Ishikawa (cell line): ENCODE results near the gene BRK1.

Experiments used
- CEBPB ChIP-seq: IDR thresholded peaks from 2 replicates; pipeline ENCODE4 v1.6.1; 2012
- CREB1 ChIP-seq: IDR thresholded peaks from 2 replicates; pipeline ENCODE4 v1.6.1; 2012; ENCODE audit warnings: low read depth
- EGR1 ChIP-seq: IDR thresholded peaks from 2 replicates; pipeline ENCODE4 v1.6.1; 2012
- EP300 ChIP-seq: IDR thresholded peaks from 2 replicates; pipeline ENCODE4 v1.6.1; 2012; ENCODE audit warnings: borderline replicate concordance
- FOXM1 ChIP-seq: IDR thresholded peaks from 2 replicates; pipeline ENCODE4 v1.6.1; 2012; ENCODE audit warnings: low read depth, borderline replicate concordance
- NFIC ChIP-seq: IDR thresholded peaks from 2 replicates; pipeline ENCODE4 v1.6.1; 2012
- RAD21 ChIP-seq: IDR thresholded peaks from 2 replicates; pipeline ENCODE4 v1.6.1; 2012; ENCODE audit warnings: low read depth
- REST ChIP-seq: IDR thresholded peaks from 2 replicates; pipeline ENCODE4 v1.6.1; 2012; ENCODE audit warnings: low read depth, mild to moderate bottlenecking
- TAF1 ChIP-seq: IDR thresholded peaks from 2 replicates; pipeline ENCODE4 v1.6.1; 2012; ENCODE audit warnings: low read depth, mild to moderate bottlenecking
- TCF12 ChIP-seq: IDR thresholded peaks from 2 replicates; pipeline ENCODE4 v1.6.1; 2012; ENCODE audit warnings: low read depth
- TEAD4 ChIP-seq: IDR thresholded peaks from 2 replicates; pipeline ENCODE4 v1.6.1; 2012
- USF1 ChIP-seq: IDR thresholded peaks from 2 replicates; pipeline ENCODE4 v1.6.1; 2012
- YY1 ChIP-seq: IDR thresholded peaks from 2 replicates; pipeline ENCODE4 v1.6.1; 2012; ENCODE audit warnings: low read depth
- ZBTB7A ChIP-seq: IDR thresholded peaks from 2 replicates; pipeline ENCODE4 v1.6.1; 2012; ENCODE audit warnings: low read depth
- TF ChIP-seq, protein P1 (sequence below): IDR thresholded peaks from 2 replicates; pipeline ENCODE4 v1.6.1; 2012

The BRK1 gene

DNA sequence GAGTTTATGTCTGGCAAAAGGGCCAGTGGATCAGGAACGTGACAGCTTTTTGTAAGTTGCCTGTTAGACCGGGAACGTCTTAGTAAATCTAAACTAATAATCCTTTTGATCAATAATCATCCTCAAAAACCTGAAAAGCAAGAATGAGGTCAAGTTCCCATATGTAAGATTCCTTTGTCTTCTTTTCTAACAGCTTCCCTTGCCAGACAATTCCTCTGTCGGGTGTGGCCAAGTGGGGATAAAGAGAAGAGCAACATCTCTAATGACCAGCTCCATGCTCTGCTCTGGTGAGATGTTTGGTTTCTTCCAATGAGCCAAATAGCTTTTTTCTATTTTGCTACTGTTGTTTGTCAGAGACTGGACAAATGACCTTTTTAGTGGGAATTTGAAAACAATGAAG is 27.2 kb upstream of the BRK1 start:
- TF ChIP-seq REST (no peak), RAD21 (no peak), ZBTB7A (no peak), CEBPB (no peak), FOXM1 (no peak), NFIC (no peak), EP300 (no peak)

GRCh38 chr3:10090179-10090578 is 25.3 kb upstream of the BRK1 start:
- no peak for TF ChIP-seq EP300
- no peak for TF ChIP-seq EGR1
- no peak for TF ChIP-seq RAD21
- no peak for TF ChIP-seq NFIC
- TF ChIP-seq TEAD4: no peak
- TF ChIP-seq, protein P1, sequence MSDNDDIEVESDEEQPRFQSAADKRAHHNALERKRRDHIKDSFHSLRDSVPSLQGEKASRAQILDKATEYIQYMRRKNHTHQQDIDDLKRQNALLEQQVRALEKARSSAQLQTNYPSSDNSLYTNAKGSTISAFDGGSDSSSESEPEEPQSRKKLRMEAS: no peak
- no peak for TF ChIP-seq CREB1
- no peak for TF ChIP-seq ZBTB7A
- TF ChIP-seq FOXM1: no peak
- TF ChIP-seq YY1: no peak
- no peak for TF ChIP-seq CEBPB
- no peak for TF ChIP-seq REST
- TF ChIP-seq USF1: no peak
- no peak for TF ChIP-seq TCF12
- no peak for TF ChIP-seq TAF1

- no peak for TF ChIP-seq RAD21
- TF ChIP-seq TAF1: no peak
- no peak for TF ChIP-seq EP300
- no peak for TF ChIP-seq TCF12
- no peak for TF ChIP-seq USF1
- no peak for TF ChIP-seq YY1
- TF ChIP-seq NFIC: no peak
These were observed 21.8 kb upstream of the BRK1 start for GRCh38 chr3:10093678-10094077.

GRCh38 chr3:10099041-10099440 is 16.4 kb upstream of the BRK1 start:
- TF ChIP-seq TCF12: no peak
- no peak for TF ChIP-seq REST
- no peak for TF ChIP-seq RAD21
- no peak for TF ChIP-seq CEBPB
- no peak for TF ChIP-seq NFIC
- TF ChIP-seq TEAD4: no peak
- no peak for TF ChIP-seq CREB1
- no peak for TF ChIP-seq FOXM1
- no peak for TF ChIP-seq ZBTB7A
- no peak for TF ChIP-seq USF1
- TF ChIP-seq, protein P1: no peak
- TF ChIP-seq YY1: no peak
- no peak for TF ChIP-seq EP300
- no peak for TF ChIP-seq EGR1
- TF ChIP-seq TAF1: no peak

DNA sequence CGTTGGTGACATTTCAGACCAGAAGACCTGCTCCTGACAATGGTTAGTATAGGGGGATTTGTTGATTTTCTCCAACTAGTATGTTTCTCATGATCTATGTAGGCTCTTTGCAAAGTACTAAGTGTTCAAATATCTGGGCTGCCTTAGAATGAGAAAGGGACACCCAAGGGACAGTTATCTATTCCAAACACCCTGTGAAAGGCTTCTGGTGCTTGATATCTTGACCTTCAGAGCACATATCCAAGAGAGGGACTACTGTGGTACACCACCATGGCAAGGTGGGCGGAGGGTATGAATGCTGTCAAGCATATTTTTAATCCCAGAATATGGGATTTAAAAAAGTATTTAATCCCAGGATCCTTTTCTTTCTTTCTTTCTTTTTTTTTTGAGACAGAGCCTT is 8.6 kb upstream of the BRK1 start:
- no peak for TF ChIP-seq TAF1
- TF ChIP-seq CREB1: no peak
- no peak for TF ChIP-seq EP300
- TF ChIP-seq RAD21: no peak
- TF ChIP-seq CEBPB: no peak
- no peak for TF ChIP-seq YY1
- no peak for TF ChIP-seq REST
- TF ChIP-seq, protein P1: no peak
